Germinal center (tissue), 1 donor: ENCODE results near the gene LGALS3BP.

Experiments
- DNase-seq: peaks from one replicate; pipeline ENCODE4 v3.0.0; 2012; ENCODE audit warnings: mixed read lengths, low spot score

LGALS3BP gene

DNA sequence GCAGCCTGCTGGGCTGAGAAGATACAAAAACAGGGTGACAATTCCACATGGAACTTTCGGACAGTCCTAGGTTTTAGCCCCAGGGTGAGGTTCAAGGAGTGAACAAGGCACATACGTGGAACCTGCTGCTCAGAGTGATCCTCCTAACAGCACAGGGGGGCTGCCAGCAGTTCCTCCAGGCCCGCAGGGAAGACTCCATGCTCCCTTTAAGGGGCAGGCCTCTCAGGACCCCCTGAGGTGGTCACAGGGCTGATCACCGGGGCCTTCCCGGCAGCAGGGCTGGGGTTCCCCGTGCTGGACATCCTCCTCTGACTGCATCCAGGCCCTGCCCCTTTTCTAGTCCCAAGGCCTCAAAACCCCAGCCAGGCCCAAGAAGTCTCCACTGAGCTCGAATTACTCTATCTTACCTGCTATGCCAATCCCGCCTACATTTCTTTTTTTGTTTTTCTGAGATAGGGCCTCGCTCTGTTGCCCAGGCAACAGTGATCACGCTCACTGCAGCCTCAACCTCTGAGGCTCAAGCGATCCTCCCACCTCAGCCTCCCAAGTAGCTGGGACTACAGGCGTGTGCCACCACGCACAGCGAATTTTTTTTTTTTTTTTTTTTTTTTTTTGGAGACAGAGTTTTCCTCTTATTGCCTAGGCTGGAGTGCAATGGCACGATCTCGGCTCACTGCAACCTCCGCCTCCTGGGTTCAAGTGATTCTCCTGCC lies 19.5 kb upstream of the LGALS3BP start:
- DNase-seq = peak; percentile 1

DNA sequence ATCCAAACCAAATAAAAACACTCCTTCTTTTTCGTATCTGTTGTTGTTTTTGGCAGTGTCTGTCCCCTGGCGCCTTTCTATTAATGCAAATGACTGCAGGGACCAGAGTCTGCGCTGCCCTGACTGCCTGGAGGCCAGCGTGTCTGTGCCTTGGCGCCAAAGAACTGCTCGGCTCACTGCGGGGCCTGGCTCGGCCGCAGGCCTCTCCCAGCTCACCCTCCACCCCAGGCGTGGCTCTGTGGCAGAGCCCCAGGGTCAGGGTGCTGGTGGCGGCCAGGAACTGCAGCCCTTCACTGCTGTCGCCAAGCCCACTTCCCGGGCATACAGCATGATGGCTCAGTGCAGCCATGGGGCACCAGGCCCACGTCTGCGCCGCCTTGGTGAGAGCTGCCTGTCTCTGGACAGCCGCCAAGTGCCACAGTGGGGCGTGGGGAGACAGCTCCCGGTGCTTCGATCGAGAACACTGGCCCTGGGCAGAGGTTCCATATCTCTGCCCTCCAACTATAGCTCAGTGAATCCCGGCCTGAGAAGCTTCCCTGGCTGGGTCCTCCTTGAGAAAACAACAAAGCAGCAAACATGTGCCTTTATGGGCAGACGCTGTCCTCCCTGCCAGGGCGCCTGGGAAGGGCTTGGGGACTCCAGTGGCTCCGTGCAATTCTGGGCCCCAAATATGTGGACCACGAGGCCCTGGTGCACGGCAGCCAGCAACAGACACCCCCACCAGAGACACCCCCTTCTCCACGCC lies 18.8 kb upstream of the LGALS3BP start:
- DNase-seq = peak; percentile 1

DNA sequence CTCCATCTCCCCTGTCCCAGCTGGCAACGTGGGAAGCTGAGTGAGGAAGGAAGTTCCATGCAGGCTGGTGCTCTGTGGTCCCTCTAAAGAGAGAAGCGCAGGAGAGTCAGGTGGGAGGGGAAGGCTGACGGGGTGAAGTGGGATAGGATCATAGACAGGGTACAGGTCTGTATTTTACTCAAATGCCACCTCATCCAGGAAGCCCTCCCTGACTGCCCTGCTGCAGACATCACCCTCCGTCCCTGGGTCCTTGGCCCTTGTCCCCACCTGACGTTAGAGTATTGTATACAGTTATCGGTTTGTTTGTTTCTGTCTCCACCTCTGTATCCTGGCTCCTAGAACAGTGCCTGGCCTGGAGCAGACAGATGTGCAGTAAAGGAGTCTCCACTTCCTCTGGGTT lies 18.2 kb upstream of the LGALS3BP start:
- peak; percentile 1 for DNase-seq

DNA sequence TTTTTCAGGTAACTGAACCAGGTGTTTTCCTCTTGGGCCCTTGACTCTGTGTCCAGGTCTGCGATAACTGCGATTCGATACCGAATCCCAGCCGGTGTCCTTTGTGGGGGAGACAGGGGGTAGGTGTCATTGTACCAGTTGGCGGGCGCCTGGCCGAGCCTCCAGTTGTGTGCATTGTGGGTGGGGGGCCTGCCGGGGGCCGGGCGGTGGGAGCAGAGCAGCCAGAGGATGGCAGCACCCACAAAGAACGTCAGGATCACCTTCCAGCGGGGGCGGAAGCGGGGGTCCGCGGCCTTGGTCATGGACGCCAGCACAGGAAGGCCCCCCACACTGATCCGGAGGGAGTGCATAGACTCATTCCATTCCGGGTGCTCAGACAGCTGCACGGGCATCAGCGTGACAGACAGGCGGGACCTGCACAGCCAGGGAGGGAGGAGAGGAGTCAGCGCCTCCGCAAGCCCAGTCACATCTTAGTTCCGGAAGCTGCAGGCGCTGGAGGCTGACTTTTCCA lies 17.6 kb upstream of the LGALS3BP start:
- peak; percentile 0 for DNase-seq

DNA sequence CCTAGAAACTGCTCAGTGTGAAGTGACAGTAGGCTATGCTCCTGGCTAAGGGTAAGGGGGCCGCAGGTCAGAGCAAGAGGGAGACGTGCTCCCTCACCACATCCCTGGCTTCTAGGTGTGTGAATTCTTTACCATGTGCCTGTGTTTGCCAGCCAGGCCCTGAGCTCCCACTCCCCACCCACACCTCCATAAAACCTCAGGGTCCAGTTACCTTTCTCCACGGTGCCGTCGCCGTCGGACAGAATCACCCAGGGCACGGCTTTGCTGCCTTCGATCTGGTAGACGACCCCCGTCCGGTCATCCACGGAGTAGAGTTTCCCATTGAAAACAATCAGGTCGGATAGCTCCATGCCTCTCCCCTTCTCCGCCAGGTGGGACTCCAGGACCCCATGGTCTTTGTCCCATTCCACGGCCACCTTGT lies 17.1 kb upstream of the LGALS3BP start:
- DNase-seq = peak; percentile 1

DNA sequence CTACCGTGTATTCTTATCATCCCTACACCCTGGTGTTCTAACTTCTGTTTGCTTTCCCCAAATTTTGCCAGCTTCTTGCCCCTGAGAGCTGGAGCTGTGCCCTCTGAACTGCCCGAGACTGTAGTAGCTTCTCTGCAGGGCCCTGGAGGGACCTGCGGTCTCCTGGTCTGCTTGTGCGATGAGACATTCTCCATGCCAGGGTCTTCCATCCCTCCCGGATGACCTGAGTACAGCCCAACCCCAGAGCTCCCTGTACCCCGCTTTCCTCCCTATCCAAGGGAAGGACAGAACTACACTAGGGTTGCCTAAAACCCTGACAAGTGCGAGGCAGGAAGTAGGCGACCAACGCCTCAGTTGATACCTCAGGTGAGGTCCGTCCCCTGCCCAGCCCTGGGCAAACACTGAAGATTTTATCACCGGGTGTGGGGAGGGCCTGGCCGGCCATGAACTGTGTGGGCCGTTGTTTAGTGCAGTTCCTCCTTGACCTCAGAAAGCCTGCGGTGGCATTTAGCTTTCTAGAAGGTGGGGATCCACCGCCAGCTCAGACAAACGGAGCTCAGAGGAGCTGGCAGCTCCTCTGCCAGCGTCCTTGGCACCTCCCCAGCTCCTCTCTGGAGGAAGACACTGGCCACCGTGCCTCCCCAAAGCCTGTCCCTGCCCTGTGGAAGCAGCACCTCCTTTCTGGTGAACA lies 16.2 kb upstream of the LGALS3BP start:
- DNase-seq = peak; percentile 1

DNA sequence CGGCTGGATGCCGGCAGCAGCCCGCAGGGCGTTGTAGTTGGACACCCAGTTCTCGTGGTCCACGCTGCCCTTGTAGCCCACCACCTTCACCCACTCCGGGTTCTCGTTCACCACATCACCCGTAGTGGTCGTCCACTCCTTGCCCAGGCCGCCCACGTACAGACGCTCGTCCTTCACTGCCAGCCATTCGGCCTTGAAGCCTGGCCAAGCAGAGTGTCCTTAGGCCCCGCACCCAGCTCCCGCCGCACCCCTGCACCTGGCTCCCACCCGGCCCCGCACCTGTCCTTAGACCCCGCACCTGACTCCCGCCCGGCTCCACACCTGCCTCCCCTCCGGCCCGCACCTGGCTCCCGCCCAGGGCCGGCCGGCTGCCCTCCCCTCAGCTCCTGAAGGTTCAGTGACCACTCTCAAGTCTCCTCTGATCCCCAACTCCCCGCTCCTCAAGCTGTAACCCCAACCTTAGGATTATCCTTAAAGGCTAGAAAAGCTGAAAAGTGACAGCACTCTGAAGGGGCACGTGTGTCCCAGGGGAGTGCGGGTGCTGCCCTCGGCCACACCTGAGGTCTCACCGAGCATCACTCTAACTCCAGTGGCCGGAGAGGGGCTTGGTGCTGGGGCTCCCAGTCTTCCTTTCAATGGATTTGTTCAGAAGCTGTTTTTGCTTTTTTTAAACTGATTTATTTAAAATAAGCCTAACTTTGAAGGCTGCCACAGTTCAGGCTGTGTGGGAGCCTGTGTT lies 15.5 kb upstream of the LGALS3BP start:
- no peak for DNase-seq

DNA sequence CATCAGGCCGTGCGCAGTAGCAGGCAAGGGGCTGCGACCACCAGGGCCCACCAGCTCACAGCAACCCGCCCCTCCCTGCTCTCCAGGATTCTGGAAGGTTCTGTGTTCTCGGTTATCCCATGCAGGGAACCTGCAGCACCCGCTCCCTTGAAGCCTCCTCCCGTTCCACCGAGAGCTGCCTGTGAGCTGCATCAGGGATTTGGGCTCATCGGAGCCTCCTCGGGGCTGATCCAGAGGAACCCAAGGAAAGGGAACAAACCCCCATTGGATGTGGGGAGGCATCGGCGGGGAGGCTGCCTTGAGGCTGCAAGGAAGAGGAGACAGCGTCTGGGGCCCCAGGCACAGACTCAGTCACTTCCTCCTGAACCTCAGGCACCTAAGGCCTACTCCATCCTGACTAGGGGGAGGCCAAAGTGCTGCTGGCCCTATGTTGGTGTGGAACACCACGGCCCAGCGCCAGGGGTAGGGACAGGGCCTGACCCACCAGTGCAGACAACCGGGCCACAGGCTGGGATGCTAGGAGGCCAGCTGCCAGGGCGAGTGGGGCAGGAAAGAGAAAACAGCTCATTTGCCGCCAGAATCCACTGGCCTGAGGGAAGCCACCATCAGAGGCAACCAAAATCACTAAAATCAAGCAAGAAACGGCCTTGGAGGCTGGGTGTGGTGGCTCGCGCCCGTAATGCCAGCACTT lies 14.4 kb upstream of the LGALS3BP start:
- DNase-seq = no peak

DNA sequence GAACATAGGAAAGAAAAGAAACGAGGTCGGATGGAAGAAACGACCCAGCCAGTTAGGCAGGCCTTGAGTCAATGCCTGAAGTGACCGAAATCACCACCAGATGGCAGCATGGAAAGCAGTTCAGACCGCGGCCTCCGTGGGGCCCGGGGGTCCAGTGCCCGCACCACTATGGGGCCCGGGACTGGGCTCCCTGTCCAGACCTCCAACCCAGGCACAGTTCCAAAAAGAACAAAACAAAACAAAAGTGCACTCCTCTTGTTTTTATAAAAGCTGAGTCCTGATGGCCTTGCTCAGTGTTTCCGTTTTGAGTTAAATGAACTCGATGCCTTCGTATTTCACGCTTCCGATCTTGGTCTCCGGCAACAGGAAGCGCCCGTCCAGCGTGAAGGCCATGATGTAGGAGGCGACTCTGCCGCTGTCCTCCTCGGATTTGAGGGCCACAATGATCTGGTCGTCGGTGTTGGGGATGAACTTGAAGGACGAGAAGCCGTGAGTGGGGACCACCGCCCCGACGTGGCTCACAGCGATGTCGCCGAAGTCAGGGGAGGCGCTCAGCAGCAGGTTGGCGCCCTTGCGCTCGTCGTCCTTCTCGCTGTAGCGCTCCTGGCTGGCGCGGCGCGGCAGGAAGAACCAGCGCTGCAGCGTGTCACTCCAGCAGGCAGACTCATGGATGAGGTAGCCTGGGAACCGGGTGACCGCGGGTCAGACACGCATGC lies 13.7 kb upstream of the LGALS3BP start:
- DNase-seq = peak; percentile 51

DNA sequence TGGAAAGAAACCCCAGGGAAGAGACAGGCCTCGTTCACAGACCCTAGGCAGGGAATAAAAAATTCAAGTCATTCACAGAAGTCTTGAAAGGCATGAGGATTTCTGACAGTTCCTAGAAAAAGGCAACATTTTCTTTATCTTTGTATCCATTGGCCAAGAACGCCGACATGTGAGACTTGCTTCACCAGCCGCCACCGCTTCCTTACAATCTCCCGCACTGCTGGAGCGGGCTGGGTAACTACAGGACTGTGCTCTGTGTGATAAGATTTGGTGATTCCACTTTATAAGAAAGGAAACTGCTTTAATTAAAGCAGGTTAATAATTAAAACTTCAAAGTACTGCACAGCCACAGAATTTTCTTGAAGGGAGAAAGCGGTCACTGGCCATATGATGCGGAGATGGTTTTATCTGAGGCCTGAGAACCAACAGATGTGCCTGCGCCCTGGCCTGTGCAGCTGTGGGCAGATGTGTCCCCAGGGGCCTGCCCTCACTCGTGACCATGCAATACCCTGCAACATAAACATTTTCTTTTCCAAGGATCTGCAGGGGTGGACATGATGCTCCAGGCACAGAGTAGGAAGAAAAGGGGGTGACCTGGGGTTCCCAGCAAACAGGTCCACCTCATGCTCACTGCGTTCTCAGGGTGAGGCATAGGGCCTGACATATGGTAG lies 13.0 kb upstream of the LGALS3BP start:
- no peak for DNase-seq

DNA sequence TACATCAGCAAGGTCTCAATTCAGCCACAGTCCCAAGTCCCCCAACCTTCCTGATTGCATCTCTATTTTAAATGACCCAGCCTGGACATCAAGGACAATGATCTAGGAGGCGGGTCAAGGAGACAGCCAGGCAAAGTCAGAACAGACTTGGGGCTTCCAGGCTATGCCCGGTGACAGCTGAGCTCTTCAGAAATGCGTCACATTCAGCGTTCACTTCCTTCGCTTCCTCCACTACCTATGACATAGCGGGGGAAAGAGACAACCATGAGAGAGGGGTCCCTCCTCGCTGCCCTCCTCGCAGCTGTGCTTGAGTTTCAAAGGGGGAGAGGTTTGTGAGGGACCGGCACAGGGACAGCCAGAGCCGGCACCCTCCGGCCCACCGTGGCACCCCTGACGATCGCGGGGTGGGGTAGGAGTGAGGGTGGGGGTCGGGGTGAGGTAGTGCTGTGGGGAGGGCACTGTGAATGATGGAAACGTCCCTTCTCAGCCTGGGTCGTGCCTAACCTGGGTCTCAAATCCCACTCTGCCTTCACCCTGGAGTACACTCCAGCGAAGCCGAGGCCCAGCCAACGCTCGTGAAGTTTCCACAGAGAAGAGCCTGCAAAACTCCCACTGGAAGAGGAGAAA lies 12.3 kb upstream of the LGALS3BP start:
- DNase-seq = no peak

DNA sequence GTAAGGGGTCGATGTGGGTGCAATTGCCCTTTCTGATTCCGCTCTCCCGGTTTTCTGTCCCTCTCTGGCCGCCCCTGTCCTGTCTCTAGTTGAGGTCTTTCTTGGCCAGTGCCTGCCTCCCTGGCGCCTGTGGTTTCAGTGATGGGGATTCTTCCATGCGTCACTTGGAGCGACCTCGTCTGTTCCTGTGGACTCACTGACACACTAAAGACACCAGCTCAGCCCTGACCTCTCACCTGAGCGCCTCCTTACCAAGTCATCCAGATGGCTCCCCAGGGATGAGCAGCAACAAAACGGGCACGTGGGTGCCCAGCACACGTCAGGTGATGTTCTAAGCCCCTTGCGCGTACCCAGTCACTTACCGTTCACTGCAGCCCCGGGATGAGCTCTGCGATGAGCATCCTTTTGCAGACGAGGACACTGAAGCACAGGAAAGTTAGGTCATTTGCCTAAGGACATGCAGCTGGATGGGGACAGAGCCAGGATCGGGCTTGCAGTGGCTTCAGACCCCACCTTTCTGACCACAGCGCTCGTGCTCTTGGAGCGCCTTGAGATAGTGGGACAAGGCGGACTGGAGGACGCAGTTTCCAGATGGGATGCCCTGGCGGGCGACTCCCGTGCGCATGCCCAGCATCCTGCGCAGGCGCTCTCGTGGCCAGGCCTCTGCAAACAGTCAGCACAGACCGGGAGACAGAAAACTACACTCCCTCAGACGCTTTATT lies 11.5 kb upstream of the LGALS3BP start:
- DNase-seq = no peak

DNA sequence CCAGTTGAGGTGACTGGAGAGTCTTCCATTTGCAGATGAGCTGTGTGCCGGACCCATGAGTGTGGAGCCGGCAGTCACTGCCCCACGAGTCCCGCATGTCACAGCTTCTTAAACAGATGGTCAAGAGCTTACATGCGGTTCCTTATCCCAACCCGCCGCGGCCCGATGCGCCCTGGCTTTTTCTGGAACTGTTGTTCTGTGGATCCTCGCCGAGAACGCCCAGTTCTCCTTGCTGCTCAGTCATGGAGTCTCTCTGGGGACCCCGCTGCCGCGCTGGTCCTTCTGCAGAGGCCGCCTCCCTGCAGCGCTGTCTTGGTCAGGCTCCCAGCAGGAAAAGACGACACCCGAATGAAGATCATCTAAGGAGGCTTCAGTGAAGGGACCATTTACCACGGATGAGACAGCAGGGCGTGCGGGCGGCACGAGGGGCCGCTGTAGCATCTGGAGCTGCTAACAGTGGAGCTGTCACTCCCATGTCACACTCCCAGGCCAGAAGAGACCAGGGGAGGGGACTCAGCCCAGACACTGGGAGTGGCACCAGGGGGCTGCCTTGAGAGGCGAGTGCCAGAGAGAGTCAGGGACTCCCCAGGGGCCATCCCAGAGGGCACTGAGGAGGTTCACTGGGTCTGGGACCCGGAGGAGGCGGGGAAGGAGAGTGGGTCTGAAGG lies 10.8 kb upstream of the LGALS3BP start:
- DNase-seq = no peak

DNA sequence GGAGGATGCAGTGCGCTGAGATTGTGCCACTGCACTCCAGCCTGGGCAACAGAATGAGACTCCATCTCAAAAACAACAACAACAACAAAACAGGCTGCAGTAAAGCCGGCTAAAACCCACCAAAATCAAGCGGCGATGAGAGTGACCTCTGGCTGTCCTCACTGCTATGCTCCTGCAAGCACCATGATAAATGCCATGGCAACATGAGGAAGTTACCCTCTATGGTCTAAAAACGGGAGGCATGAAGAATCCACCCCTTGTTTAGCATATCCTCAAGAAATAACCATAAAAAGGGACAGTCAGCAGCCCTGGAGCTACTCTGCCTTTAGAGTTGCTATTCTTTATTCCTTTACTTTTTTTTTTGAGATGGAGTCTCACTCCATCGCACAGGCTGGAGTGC lies 8.4 kb upstream of the LGALS3BP start:
- DNase-seq = no peak

DNA sequence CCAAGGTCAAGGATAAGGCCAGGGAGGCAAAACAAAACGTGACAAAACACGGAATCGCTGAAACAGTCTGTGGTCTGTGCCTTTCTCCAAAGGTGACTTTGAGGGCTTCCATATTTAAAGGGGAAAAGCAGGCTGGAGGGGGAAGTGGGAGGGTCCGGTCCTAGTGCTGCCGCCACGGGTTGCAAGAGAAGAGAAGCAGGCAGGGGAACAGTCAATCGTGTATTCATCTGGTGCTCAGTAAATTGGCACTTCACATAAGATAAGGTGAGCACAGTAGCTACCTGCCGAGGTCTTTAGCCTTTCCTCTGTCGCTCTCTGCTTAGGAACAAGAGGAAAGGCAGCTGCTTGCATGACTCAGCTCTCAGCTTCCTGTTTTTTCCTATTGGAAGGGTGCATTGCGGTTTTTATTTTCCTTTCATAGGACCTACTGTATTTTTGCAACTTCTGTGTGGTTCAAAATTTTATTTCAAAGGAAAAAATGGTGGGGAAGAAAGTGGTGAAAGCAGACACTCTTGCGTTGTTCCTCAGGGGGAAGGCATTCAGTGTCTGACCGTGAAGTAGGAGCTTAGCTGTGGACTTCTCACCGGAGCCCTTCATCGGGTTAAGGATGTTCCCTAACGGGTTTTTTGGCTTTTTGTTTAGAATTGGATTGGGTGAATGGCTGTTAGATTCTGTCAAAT lies 7.1 kb upstream of the LGALS3BP start:
- no peak for DNase-seq

DNA sequence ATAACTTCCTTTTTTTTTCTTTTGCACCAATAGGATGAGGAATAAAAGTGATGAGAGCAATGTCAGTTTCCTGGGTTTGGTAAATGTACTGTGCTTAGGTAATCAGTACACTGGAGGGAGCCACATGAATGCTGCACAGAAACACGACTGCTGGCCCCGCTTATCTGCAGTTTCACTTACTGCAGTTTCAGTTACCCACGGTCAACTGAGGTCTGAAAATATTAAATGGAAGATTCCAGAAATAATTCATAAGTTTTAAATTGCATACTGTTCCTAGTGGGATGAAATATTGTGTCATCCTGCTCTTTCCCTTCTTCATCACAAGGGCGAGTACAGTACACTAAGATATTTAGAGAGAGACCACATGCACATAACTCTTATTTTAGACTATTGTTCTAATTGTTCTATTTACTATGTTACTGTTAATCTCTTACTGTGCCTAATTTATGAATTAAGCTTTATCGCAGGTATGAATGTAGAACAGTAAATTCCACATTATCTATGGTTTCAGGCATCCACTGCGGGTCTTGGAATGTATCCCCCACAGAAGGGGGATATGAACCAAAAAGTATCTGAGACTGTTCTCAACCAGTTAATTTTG lies 6.4 kb upstream of the LGALS3BP start:
- DNase-seq = no peak

DNA sequence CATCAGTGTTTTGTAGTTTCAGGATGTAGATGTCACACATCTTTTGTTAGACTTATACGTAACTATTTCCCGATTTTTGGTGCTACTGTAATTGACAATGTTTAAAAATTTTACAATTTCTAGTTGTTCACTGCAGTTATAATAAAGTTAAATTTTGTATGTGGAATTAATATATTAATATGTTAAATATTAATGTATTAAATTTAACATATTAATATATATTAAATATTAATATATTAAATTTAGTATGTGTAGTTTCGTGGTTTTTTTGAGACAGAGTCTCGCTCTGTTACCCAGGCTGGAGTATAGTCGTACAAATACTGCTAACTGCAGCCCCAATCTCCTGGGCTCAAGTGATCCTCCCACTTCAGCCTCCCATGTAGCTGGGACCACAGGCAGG lies 5.7 kb upstream of the LGALS3BP start:
- no peak for DNase-seq
